NOMO-1 treated with DMSO at 0.1 percent for 48 hours (cell line): ENCODE measurements around the gene ZKSCAN2.

Experiments used
- DNase-seq: peaks from one replicate; lab custom pipeline; 2025; ENCODE audit not compliant: unreplicated experiment; lab: John Stamatoyannopoulos, UW

ZKSCAN2 gene

GRCh38 chr16:25224731-25225319 lies 32.8 kb downstream of the ZKSCAN2 start:
- DNase-seq, result no peak

GRCh38 chr16:25223964-25224363 lies 33.7 kb downstream of the ZKSCAN2 start:
- DNase-seq, result no peak

GRCh38 chr16:25222959-25223358 lies 34.7 kb downstream of the ZKSCAN2 start:
- DNase-seq, result no peak

- no peak for DNase-seq
Measured at GRCh38 chr16:25219070-25219737, 38.4 kb downstream of the ZKSCAN2 start.

- DNase-seq, result no peak
Measured at GRCh38 chr16:25217921-25218320, 39.7 kb downstream of the ZKSCAN2 start.

GRCh38 chr16:25217112-25217511 lies 40.5 kb downstream of the ZKSCAN2 start:
- no peak for DNase-seq

GRCh38 chr16:25213709-25214397 lies 43.8 kb downstream of the ZKSCAN2 start:
- DNase-seq, result no peak

GRCh38 chr16:25212636-25213035 lies 45.0 kb downstream of the ZKSCAN2 start:
- no peak for DNase-seq

- DNase-seq, result peak; percentile 81
Measured at GRCh38 chr16:25210758-25211157, 46.9 kb downstream of the ZKSCAN2 start.

- no peak for DNase-seq
Measured at GRCh38 chr16:25199457-25199856, 58.2 kb downstream of the ZKSCAN2 start.

- DNase-seq, result no peak
Measured at GRCh38 chr16:25198021-25198420, 59.6 kb downstream of the ZKSCAN2 start.

- DNase-seq, result no peak
Measured at GRCh38 chr16:25194273-25194878, 63.3 kb downstream of the ZKSCAN2 start.

GRCh38 chr16:25192096-25192495 lies 65.5 kb downstream of the ZKSCAN2 start:
- no peak for DNase-seq

GRCh38 chr16:25189305-25189704 lies 68.3 kb downstream of the ZKSCAN2 start:
- DNase-seq, result peak; percentile 32

GRCh38 chr16:25187491-25187795 lies 70.2 kb downstream of the ZKSCAN2 start:
- no peak for DNase-seq
